Mucosa of stomach (tissue), 1 donor: ENCODE measurements around the gene ANKRD30BL.
"Not testable (repeated sequence)": the region's sequence is repeated elsewhere in the genome, so short reads cannot be mapped to it uniquely, and the experiment has no call there.

Experiments used
- H3K27me3 ChIP-seq: one replicate; pipeline ENCODE4 v1.7.0; 2013; ENCODE audit warnings: mild to moderate bottlenecking, low read length; ENCODE audit not compliant: control insufficient read depth, insufficient read depth
- H3K36me3 ChIP-seq: one replicate; pipeline ENCODE4 v1.7.0; 2013; ENCODE audit warnings: low read length; ENCODE audit not compliant: control insufficient read depth, insufficient read depth
- H3K4me1 ChIP-seq: one replicate; pipeline ENCODE4 v1.7.0; 2013; ENCODE audit warnings: mild to moderate bottlenecking, low read length; ENCODE audit not compliant: control insufficient read depth, insufficient read depth
- H3K4me3 ChIP-seq: one replicate; pipeline ENCODE4 v1.7.0; 2013; ENCODE audit warnings: low read length
- H3K9ac ChIP-seq: one replicate; pipeline ENCODE4 v1.7.0; 2013; ENCODE audit warnings: mild to moderate bottlenecking, low read length, moderate library complexity
- H3K9me3 ChIP-seq: one replicate; pipeline ENCODE4 v1.7.0; 2013; ENCODE audit warnings: mild to moderate bottlenecking, low read length, moderate library complexity; ENCODE audit not compliant: control insufficient read depth
- donor health status: Pancreatic carcinoma.

The ANKRD30BL gene, protein sequence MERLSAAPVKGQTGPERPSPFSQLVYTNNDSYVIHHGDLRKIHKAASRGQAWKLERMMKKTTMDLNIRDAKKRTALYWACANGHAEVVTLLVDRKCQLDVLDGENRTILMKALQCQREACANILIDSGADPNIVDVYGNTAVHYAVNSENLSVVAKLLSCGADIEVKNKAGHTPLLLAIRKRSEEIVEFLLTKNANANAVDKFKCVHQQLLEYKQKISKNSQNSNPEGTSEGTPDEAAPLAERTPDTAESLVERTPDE

DNA sequence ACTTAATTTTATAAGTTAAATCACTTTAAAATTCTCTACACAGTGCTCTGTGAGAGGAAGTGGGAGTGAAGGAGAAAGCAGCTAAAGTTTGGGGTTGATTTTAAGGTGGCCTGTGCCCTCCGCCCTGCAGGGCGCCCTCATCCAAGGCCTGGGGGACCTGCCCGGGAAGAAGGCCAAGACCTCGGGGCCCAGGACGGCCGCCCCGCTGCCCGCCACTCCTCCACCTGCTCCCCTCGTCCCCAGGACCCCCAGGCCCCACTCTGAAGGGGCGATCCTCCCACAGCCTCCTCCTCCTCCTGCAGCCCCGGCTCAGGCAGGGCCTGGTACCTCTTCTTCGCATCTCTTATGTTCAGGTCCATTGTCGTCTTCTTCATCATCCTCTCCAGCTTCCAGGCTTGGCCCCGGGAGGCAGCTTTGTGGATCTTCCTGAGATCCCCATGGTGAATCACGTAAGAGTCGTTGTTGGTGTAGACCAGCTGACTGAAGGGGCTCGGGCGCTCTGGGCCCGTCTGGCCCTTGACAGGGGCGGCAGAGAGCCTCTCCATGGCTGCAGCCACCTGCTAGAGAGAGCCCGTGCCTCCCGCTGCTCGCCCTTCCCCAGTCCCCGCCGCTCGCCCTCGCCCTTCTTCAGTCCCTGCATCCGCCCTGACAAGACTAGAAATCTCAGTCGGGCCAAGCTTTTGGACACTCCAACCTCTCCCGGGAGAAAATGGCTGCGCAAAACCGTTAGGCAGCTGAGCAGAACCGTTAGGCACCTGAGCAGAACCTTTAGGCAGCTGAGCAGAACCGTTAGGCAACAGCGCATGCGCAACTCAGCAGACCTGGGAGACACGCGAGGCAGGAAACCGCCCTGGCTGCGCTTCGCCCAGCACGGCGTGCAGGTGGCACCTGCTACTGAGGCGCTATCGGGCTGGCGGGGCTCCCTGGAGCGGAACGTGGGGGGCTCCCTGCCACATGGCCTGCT lies at the start of gene ANKRD30BL:
Gene ANKRD30BL (minus strand): TSS at position 792 of the 964 bp plus-strand sequence. CDS start 247 bp downstream, at position 545.
- not testable (repeated sequence) for H3K9me3 ChIP-seq, H3K36me3 ChIP-seq, H3K4me3 ChIP-seq, H3K4me1 ChIP-seq, H3K9ac ChIP-seq, H3K27me3 ChIP-seq

DNA sequence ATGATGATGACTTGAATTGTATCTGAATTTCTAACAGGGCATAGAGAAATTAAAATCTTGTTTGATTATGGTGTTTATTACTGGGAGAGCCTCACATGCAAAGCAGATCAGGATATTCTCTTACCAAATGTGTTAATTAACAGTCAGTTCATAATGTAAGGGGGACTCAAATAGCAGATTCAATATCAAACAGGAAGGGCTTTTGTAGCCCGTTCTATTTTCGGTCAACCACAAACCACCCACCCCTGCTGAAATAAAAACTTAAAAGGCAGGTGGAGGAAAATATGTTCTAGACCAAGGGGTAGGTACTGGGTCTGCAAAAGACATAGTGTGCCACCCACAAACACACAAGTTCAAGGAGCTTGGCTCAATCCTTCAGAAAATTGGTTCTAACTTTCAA lies 41.1 kb upstream of the ANKRD30BL start:
- H3K9ac ChIP-seq, H3K4me3 ChIP-seq, H3K9me3 ChIP-seq, H3K4me1 ChIP-seq, H3K36me3 ChIP-seq, H3K27me3 ChIP-seq: not testable (repeated sequence)

DNA sequence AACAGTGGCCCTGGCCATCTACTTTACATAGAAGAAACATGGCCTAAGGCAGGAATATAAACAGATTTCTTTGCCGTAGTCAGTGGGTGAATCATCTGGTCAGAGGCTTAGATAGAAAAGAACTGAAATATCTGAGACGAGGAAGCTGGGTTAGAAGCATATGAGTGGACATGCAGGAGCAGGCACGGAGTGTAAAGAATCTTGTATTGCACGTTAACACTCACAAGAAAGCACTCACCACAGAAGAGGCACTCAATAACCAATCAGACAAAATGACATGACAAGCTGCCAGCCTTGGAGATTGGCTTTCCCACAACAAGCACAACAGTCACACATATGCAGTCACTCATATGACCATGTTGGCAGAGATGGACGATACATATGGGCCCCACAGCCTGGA lies 31.1 kb upstream of the ANKRD30BL start:
- H3K4me1 ChIP-seq, H3K27me3 ChIP-seq, H3K4me3 ChIP-seq, H3K9ac ChIP-seq, H3K9me3 ChIP-seq, H3K36me3 ChIP-seq: not testable (repeated sequence)

DNA sequence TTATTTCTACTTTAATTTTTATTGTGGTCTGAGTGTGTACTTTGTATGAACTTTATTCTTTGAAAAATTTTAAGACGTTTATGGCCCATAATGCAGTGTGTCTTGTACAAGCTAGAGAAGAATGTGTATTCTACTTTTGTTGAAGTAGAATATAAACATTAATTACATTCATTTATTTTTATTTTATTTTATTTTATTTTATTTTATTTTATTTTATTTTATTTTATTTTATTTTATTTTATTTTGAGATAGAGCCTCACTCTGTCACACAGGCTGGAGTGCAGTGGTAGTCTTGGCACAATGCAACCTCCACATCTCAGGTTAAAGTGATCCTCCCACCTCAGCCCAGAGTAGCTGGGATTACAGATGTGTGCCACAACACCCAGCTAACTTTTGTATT lies 5.3 kb upstream of the ANKRD30BL start:
- H3K9ac ChIP-seq, H3K36me3 ChIP-seq, H3K4me1 ChIP-seq, H3K9me3 ChIP-seq, H3K4me3 ChIP-seq, H3K27me3 ChIP-seq: not testable (repeated sequence)

DNA sequence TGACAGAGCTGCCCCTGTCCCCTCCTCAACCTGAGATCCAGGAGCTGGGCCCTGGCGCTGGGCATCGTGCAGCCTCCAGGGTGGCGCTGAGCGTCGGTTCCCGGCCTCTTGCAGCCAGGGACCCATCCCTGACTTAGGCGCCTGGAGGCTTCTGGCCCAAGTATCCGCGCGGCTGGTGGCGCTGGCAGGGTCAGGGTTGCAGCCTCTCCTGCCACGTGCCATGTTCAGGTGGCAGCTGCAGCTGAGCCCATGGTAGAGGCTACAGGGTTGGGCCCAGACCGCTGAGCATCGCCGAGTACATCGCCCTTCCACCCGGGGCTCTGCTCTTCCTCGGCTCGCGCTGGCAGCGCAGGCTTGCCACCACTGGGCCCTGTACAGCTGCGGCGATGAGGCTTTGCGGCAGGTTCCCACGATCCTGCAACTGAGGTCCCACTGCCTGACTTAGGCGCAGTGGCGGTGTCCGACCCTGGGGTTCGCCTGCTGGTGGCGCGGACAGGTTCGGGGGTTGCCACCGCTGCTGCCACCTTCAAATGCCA lies 441 bp upstream of the ANKRD30BL start:
- not testable (repeated sequence) for H3K27me3 ChIP-seq, H3K9me3 ChIP-seq, H3K4me3 ChIP-seq, H3K4me1 ChIP-seq, H3K36me3 ChIP-seq, H3K9ac ChIP-seq

DNA sequence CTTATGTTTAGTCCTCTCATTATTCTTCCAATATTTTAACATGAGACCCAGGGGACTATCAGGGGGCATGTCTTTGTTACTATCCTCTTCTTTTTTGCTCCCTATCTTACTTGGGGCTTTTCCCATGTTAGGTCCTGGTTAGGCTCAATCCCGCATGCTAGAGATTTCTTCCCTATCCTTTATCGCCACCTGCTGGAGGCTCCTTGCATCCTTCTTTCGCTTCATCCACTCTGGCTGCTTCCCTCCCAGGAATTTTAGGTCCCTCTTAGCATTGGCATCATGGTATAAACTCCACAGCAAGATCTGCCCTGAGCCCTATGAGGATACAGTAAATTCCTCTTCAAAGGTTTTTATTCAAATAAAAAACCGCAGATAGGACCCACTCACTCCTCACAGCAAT lies 15.0 kb downstream of the ANKRD30BL start:
- H3K36me3 ChIP-seq, H3K4me3 ChIP-seq, H3K9me3 ChIP-seq, H3K4me1 ChIP-seq, H3K9ac ChIP-seq, H3K27me3 ChIP-seq: not testable (repeated sequence)
